Measurements from ENCODE around the gene KRTAP2-4. TPM values are rescaled to one million over a fixed set of nuclear protein-coding genes. Genes with fewer than 3 reads are reported as not detected.
"Not testable (repeated sequence)": the region's sequence is repeated elsewhere in the genome, so short reads cannot be mapped to it uniquely, and the experiment has no call there.

The KRTAP2-4 gene
- total RNA-seq, 2 experiments from 2014 or later = not detected

DNA sequence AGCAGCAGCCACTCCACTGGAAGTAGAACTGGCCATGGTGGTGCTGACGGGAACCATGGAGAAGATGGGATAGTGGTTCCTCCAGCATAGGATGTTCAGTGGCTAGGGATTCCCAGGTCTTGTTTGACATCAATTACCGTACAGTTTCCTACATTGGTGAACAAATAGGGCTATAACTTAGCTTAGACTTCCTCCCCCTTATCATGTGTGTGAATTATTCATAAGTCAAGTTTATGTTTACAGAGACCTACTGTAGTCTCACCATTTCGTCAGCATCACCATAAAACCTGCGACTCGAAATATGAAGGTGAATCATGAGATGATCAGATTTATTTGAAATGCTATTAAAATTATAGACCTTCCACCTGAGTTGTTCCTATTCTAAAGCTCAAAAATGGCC lies 6.9 kb downstream of the KRTAP2-4 start:
- no peak for DNase-seq
- no peaks in the 10 kb centered on the region for H3K36me3 Mint-ChIP-seq
- no peaks in the 10 kb centered on the region for H3K9me3 Mint-ChIP-seq
- no peak overlapping the region for H3K4me3 Mint-ChIP-seq
- no peak overlapping the region for H3K27ac Mint-ChIP-seq
- H3K4me1 Mint-ChIP-seq = no peaks in the 10 kb centered on the region
- peaks cover 30% of the 10 kb centered on the region for H3K27me3 Mint-ChIP-seq

DNA sequence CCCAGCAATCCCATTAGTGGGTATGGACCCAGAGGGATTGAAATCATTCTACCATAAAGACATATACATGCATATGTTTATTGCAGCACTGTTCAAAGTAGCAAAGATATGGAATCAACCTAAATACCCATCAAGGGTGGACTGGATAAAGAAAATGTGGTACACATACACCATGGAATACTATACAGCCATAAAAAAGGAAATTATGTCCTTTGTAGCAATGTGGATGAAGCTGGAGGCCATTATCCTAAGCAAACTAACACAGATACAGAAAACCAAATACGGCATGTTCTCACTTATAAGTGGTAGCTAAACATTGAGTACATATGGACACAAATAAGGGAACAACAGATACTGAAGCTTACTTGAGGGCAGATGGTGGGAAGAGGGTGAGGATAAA lies 8.1 kb downstream of the KRTAP2-4 start:
- H3K27me3 Mint-ChIP-seq = peaks cover 30% of the 10 kb centered on the region
- H3K4me3 Mint-ChIP-seq = no peak overlapping the region
- DNase-seq = no peak
- H3K36me3 Mint-ChIP-seq = no peaks in the 10 kb centered on the region
- H3K4me1 Mint-ChIP-seq = no peaks in the 10 kb centered on the region
- H3K9me3 Mint-ChIP-seq = no peaks in the 10 kb centered on the region
- H3K27ac Mint-ChIP-seq = no peak overlapping the region

DNA sequence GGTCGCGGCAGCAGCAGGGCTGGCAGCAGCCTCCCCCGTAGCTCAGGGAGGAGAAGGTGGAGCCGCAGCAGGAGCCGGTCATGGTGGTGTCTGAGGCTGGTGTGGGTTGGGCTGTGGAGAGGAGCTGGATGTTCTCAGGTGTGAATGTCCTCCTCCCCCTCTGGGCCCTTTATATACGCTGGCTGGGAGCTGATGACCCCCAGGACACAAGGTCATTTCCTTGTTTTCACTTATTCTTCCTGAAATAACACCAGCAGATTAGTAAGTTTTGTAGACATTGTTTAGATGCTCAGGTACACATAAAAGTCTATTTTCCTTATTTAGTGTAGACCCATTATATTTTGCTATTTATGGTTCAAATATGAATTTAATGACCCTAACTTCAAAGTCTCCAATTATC lies 10.5 kb downstream of the KRTAP2-4 start, which contains the start of gene KRTAP2-2:
Gene KRTAP2-2 (minus strand): TSS at position 101 of the 400 bp plus-strand sequence. CDS start 19 bp downstream, at position 82.
- not testable (repeated sequence) for H3K4me3 Mint-ChIP-seq, DNase-seq, H3K36me3 Mint-ChIP-seq, H3K4me1 Mint-ChIP-seq, H3K9me3 Mint-ChIP-seq, H3K27ac Mint-ChIP-seq
- peaks cover 17% of the 10 kb centered on the region for H3K27me3 Mint-ChIP-seq

DNA sequence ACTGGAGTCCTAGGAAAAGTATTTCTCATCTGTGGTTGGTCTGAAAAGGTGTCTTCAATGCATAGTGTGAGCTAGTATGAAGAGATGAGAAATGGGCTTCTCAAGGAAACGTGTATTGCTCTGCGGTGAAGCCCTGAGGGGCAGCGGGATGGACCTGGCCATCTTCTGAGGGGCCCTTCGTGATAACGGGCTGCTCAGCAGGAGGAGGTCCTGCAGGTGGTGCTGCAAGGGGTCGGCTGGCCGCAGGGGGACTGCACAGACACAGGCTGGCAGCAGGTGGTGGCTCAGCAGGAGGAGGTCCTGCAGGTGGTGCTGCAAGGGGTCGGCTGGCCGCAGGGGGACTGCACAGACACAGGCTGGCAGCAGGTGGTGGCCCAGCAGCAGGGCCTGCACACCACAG lies 11.1 kb downstream of the KRTAP2-4 start:
- H3K4me1 Mint-ChIP-seq, H3K9me3 Mint-ChIP-seq, H3K36me3 Mint-ChIP-seq, H3K27ac Mint-ChIP-seq, H3K4me3 Mint-ChIP-seq, DNase-seq: not testable (repeated sequence)
- peaks cover 19% of the 10 kb centered on the region for H3K27me3 Mint-ChIP-seq

DNA sequence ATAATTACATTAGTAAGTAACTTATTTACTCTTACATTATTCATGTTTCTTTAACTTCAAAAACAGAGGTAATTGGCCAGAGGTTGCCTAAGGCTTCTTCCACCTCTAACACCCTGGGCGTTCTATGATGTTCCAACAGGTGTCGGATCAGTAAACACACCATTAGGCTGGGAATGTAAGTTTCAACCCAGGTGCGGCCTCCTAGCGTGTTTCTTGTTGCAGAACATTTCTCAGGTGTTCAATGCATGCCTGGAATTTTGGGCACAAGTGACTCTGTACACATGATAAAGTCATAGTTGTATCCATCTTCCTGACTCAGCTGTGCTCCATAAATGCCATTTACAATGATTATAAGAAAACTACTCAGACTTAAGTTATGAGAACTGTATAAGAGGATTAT lies 11.7 kb downstream of the KRTAP2-4 start:
- Mint-ChIP-seq H3K4me3 (no peak overlapping the region), H3K4me1 (no peaks in the 10 kb centered on the region)
- DNase-seq = no peak

DNA sequence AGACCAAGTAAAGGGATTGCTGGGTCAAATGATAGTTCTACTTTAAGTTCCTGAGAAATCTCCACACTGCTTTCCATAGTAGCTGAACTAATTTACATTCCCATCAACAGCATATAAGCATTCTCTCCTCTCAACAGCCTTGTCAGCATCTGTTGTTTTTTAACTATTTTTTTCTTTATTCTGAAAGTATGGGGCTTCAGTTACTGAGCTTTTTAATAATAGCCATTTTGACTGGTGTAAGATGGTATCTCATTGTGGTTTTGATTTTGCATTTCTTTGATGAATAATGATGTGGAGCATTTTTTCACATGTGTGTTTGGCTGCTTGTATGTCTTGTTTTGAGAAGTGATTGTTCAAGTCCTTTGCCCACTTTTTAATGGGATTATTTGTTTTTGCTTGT lies 13.1 kb downstream of the KRTAP2-4 start:
- Mint-ChIP-seq H3K4me3 (no peak overlapping the region), H3K27ac (no peak overlapping the region), H3K4me1 (no peaks in the 10 kb centered on the region), H3K9me3 (no peaks in the 10 kb centered on the region), H3K27me3 (peaks cover 23% of the 10 kb centered on the region), H3K36me3 (no peaks in the 10 kb centered on the region)
- no peak for DNase-seq

More for the DNA sequence above, 11.7 kb downstream of the KRTAP2-4 start:
- H3K27ac Mint-ChIP-seq = no peak overlapping the region
- no peaks in the 10 kb centered on the region for H3K36me3 Mint-ChIP-seq
- no peaks in the 10 kb centered on the region for H3K9me3 Mint-ChIP-seq
- peaks cover 14% of the 10 kb centered on the region for H3K27me3 Mint-ChIP-seq

DNA sequence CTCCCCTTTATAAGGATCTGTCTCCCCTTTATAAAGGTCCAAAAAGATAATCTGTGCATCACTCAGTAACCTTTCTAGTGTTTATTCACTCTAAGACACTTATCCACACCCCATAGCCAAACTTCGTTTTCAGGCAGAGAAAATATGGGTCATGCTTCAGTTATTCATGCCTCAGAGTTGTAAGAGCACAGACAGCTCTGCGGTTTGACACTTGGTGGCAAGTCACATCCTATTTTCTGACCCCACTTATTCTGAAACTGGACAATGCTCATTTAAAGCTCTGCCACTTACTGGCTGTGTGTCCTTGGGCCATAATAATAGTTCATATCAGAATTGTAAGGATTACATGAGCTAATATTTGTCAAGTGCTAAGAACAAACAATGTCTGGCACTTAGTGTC lies 16.6 kb downstream of the KRTAP2-4 start:
- no peak overlapping the region for H3K4me3 Mint-ChIP-seq
- no peak for DNase-seq
- peaks cover 32% of the 10 kb centered on the region for H3K27me3 Mint-ChIP-seq
- H3K36me3 Mint-ChIP-seq = no peaks in the 10 kb centered on the region
- no peak overlapping the region for H3K27ac Mint-ChIP-seq
- peaks cover 1% of the 10 kb centered on the region for H3K9me3 Mint-ChIP-seq
- H3K4me1 Mint-ChIP-seq = no peaks in the 10 kb centered on the region

DNA sequence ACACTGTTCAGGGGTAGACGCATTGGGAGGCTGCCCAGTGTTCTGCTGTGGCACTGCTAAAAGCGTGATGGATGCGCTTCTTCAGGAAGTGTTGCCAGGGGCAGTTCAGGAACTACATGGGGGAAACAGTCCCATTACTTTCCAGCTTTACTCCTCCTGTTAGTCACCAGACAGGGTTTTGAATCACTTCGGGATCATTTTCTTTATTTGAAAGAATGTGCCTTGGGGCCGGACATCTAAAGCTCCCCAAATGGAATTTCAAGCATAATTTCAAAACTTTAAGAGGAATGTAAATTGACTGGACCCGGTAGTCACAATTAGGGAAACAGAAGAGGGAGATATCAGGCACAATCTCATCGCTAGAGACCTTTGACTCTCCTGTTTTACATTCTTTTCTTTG lies 17.2 kb downstream of the KRTAP2-4 start:
- no peak for DNase-seq
- Mint-ChIP-seq H3K27me3 (peaks cover 32% of the 10 kb centered on the region), H3K27ac (no peak overlapping the region), H3K36me3 (peaks cover 2% of the 10 kb centered on the region), H3K9me3 (peaks cover 5% of the 10 kb centered on the region), H3K4me1 (peaks cover 2% of the 10 kb centered on the region), H3K4me3 (no peak overlapping the region)

DNA sequence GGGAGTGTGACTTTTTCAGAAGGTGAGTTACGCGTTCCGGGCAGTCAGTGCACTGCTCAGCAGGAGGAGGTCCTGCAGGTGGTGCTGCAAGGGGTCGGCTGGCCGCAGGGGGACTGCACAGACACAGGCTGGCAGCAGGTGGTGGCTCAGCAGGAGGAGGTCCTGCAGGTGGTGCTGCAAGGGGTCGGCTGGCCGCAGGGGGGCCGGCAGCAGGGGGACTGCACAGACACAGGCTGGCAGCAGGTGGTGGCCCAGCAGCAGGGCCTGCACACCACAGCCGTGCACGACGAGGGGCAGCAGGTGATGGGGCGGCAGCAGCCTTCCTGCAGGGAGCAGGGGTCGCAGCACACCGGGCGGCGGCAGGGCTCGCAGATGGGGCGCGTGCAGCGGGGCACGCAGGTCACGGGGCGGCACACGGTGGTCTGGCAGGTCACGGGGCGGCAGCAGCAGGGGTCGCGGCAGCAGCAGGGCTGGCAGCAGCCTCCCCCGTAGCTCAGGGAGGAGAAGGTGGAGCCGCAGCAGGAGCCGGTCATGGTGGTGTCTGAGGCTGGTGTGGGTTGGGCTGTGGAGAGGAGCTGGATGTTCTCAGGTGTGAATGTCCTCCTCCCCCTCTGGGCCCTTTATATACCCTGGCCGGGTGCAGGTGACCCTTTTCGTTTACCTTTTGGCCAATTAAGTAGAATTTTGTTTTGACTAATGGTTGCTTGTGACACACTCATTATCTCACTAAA lies 18.8 kb downstream of the KRTAP2-4 start, which contains the start of gene KRTAP2-1:
Gene KRTAP2-1 (minus strand): TSS at position 582 of the 731 bp plus-strand sequence. CDS start 49 bp downstream, at position 533.
- H3K27me3 Mint-ChIP-seq = peaks cover 32% of the 10 kb centered on the region
- H3K36me3 Mint-ChIP-seq, H3K4me1 Mint-ChIP-seq, H3K9me3 Mint-ChIP-seq, DNase-seq, H3K27ac Mint-ChIP-seq, H3K4me3 Mint-ChIP-seq: not testable (repeated sequence)

DNA sequence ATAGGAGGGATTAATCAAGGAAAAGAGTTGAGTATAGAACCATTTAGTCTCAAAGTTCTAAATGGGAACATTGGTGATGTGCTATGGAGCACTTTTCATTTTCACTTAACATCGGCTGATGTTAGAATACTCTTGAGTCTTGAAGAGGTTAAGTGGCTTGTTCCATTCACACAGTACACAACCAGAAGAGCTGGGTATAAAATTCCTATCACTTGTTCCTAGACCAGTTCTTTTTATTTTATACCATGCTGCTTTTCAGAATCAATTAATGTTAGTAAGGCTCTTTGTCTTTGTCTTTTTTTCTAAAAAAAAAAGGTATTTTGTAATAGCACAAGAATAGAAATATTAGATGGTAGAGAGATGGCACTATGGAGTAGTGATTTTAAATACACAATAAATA lies 22.7 kb downstream of the KRTAP2-4 start:
- no peak for DNase-seq
- Mint-ChIP-seq H3K4me3 (no peak overlapping the region), H3K27ac (no peak overlapping the region), H3K9me3 (peaks cover 6% of the 10 kb centered on the region), H3K36me3 (peaks cover 3% of the 10 kb centered on the region), H3K27me3 (peaks cover 18% of the 10 kb centered on the region), H3K4me1 (peaks cover 2% of the 10 kb centered on the region)

DNA sequence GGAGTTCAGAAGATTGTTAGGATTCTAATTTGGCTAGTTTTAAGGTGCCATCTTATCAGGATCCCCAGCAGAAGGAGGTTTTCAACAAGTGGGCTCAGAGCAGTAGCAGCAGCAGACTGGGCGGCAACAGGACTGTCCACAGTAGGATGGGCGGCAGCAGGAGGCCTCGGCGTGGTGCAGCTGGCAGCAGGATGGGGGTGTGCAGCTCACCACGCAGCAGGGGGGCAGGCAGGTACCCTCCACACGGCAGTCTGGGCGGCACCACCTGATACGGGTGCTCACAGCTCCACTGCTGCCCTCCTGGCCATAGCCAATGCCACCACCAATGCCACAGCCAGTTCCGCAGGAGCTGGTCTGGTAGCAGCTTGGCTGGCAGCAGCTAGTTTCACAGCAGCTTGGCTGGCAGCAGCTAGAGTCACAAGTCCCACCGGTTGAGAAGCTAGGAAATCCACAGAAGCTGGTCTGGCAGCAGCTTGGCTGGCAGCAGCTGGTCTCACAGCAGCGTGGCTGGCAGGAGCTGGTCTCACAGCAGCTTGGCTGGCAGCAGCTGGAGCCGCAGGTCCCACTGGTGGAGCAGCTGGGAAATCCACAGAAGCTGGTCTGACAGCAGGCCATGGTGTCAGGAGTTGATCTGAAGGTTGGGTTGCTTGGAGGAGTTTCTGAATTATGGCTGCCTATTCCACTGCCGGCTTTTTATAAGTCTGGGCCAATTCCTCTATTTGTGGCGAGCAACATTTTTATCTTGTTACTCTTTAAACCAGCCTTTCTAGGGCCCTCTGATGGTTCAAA lies 24.7 kb downstream of the KRTAP2-4 start, which contains the start of gene KRTAP1-1:
Gene KRTAP1-1 (minus strand): TSS at position 668 of the 789 bp plus-strand sequence. CDS start 53 bp downstream, at position 615.
- H3K4me3 Mint-ChIP-seq, H3K36me3 Mint-ChIP-seq, H3K27ac Mint-ChIP-seq, H3K9me3 Mint-ChIP-seq, H3K27me3 Mint-ChIP-seq, DNase-seq, H3K4me1 Mint-ChIP-seq: not testable (repeated sequence)

DNA sequence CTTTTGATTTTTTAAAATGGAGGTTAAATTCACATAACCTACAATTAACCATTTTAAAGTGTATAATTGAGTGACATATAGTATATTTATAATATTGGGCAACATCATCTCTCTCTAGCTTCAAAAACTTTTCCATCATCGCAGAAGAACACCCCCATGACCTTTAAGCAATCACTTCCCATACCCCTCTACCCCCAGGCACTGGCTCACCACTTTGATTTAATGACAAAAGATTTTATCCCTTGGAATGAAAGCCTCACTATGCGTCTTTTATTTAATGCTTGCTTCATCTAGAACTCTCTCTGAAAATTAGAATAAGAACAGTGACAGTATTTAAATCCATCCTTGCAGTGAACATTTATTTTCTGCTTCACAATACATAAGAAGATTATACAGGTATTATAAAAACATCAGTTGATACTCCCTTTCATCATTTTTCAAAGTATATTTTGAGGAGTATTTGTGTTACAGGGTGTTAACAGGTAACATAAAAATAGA lies 27.8 kb downstream of the KRTAP2-4 start:
- DNase-seq = no peak
- Mint-ChIP-seq H3K36me3 (no peaks in the 10 kb centered on the region), H3K9me3 (no peaks in the 10 kb centered on the region), H3K4me3 (no peak overlapping the region), H3K4me1 (no peaks in the 10 kb centered on the region), H3K27me3 (peaks cover 3% of the 10 kb centered on the region), H3K27ac (no peak overlapping the region)

DNA sequence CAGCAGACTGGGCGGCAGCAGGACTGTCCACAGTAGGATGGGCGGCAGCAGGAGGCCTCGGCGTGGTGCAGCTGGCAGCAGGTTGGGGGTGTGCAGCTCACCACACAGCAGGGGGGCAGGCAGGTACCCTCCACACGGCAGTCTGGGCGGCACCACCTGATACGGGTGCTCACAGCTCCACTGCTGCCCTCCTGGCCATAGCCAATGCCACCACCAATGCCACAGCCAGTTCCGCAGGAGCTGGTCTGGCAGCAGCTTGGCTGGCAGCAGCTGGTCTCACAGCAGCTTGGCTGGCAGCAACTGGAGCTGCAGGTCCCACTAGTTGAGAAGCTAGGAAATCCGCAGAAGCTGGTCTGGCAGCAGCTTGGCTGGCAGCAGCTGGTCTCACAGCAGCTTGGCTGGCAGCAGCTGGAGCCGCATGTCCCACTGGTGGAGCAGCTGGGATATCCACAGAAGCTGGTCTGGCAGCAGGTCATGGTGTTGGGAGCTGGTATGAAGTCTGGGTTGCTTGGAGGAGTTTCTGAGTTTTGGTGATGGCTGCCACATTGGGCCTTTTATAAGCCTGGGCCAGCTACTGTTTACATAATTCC lies 31.2 kb downstream of the KRTAP2-4 start, which contains the start of gene KRTAP1-3:
Gene KRTAP1-3 (minus strand): TSS at position 529 of the 590 bp plus-strand sequence. CDS start 53 bp downstream, at position 476.
- not testable (repeated sequence) for H3K4me1 Mint-ChIP-seq, H3K36me3 Mint-ChIP-seq, DNase-seq, H3K9me3 Mint-ChIP-seq, H3K4me3 Mint-ChIP-seq, H3K27me3 Mint-ChIP-seq, H3K27ac Mint-ChIP-seq

DNA sequence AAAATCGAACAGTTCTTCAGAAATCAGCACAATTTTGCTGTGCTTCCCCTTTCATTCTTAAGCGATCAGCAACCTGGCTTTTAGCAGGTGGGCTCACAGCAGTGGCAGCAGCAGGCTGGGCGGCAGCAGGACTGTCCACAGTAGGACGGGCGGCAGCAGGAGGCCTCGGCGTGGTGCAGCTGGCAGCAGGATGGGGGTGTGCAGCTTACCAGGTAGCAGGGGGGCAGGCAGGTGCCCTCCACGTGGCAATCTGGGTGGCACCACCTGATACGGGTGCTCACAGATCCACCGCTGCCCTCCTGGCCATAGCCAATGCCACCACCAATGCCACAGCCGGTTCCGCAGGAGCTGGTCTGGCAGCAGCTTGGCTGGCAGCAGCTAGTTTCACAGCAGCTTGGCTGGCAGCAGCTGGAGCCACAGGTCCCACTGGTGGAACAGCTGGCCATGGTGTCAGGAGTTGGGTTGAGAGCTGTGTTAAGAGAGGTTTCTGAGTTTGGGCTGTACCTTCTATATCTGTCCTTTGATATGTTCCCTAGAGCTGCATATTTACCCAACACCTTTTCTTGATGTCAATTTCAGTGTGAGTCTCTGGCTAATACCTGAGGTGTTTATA lies 35.9 kb downstream of the KRTAP2-4 start, which contains the start of gene KRTAP1-4:
Gene KRTAP1-4 (minus strand): TSS at position 563 of the 613 bp plus-strand sequence. CDS start 117 bp downstream, at position 446.
- no peak for DNase-seq
- H3K27me3 Mint-ChIP-seq = peaks cover 5% of the 10 kb centered on the region
- H3K4me1 Mint-ChIP-seq = no peaks in the 10 kb centered on the region
- H3K27ac Mint-ChIP-seq = no peak within 1 kb of the TSS
- H3K9me3 Mint-ChIP-seq = no peaks in the 10 kb centered on the region
- H3K4me3 Mint-ChIP-seq = no peak within 1 kb of the TSS
- no peaks in the 10 kb centered on the region for H3K36me3 Mint-ChIP-seq

Data from activated naive CD8-positive, alpha-beta T cell treated with anti-CD3 and anti-CD28 coated beads for 36 hours (primary cell).